Measurements from ENCODE around the gene SVEP1. TPM values are rescaled to one million over a fixed set of nuclear protein-coding genes. Genes with fewer than 3 reads are reported as not detected.

The SVEP1 gene
- total RNA-seq, 1 donor from 2014 or later, result 0.10 TPM

DNA sequence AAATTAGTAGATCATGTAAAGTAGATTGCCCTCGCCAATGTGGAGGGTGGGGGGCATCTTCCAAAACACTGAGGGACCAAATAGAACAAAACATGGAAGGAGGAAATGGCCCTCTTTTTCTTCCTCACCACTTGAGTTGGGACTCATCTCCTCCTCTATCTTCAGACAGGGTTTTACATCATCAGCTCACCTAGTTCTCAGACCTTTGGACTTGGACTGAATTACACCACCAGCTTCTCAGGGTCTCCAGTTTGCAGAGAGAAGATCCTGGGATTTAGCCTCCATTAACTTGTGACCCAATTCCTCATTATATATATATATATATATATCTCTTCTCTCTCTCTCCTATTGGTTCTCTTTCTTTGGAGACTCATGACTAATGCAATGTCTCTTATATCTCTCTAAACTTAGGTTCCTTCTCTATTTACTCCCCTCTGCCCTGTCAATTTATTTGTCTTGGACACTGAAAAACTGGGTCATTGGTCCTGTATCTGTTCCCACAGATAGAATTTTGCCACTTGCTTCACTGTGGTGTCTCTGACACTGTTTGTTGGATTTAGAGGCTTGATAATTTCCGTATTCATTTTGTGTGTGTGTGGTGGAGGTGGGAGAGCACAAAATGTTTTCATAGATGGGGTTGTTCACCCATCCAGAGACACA is 187.6 kb downstream of the SVEP1 start:
- Mint-ChIP-seq H3K36me3 (ENCODE audit: unreplicated experiment) (no peaks in the 10 kb centered on the region), H3K9me3 (ENCODE audit: unreplicated experiment) (peaks cover 3% of the 10 kb centered on the region), H3K27me3 (ENCODE audit: unreplicated experiment) (no peaks in the 10 kb centered on the region), H3K4me1 (ENCODE audit: low read depth, unreplicated experiment) (no peaks in the 10 kb centered on the region), H3K4me3 (ENCODE audit: unreplicated experiment) (no peak overlapping the region), H3K27ac (ENCODE audit: unreplicated experiment) (no peak overlapping the region)
- no peak for DNase-seq
- TF ChIP-seq, protein P1, sequence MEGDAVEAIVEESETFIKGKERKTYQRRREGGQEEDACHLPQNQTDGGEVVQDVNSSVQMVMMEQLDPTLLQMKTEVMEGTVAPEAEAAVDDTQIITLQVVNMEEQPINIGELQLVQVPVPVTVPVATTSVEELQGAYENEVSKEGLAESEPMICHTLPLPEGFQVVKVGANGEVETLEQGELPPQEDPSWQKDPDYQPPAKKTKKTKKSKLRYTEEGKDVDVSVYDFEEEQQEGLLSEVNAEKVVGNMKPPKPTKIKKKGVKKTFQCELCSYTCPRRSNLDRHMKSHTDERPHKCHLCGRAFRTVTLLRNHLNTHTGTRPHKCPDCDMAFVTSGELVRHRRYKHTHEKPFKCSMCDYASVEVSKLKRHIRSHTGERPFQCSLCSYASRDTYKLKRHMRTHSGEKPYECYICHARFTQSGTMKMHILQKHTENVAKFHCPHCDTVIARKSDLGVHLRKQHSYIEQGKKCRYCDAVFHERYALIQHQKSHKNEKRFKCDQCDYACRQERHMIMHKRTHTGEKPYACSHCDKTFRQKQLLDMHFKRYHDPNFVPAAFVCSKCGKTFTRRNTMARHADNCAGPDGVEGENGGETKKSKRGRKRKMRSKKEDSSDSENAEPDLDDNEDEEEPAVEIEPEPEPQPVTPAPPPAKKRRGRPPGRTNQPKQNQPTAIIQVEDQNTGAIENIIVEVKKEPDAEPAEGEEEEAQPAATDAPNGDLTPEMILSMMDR (IDR thresholded peaks at IDR 0.05; ENCODE audit: partially characterized antibody, unreplicated experiment), result no peak

DNA sequence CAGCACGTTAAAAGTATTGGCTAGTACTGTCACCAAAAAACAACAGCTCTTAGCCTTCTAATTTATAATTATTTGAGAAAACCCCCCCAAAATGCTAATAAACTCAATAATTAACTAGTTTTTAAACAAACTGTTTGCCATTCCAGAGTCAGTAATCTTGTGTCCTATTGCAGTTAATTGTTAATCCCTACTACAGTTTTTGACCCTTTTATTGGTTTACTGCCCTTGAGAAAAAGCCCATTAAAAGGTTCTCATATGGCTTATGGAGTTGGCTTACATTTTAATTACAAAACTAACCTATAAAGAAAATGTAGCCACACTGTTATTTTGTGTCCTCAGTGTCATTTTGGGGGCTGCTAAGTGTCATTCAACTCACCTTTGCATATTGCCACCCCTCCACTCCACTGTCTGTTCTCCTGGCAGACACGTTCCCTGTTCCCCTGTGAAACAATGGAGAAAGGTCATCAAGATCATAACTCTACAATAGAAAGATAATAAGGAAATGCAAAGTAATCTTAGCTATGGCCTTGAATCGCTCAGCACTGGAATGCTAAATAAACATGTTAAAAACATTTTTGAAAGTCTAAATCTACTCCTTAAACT is 190.3 kb downstream of the SVEP1 start:
- no peak for DNase-seq
- H3K9me3 Mint-ChIP-seq (ENCODE audit: unreplicated experiment), result no peaks in the 10 kb centered on the region
- H3K4me3 Mint-ChIP-seq (ENCODE audit: unreplicated experiment), result no peak overlapping the region
- no peaks in the 10 kb centered on the region for H3K4me1 Mint-ChIP-seq (ENCODE audit: low read depth, unreplicated experiment)
- no peaks in the 10 kb centered on the region for H3K36me3 Mint-ChIP-seq (ENCODE audit: unreplicated experiment)
- H3K27me3 Mint-ChIP-seq (ENCODE audit: unreplicated experiment), result no peaks in the 10 kb centered on the region
- TF ChIP-seq, protein P1 (IDR thresholded peaks at IDR 0.05; ENCODE audit: partially characterized antibody, unreplicated experiment), result no peak
- H3K27ac Mint-ChIP-seq (ENCODE audit: unreplicated experiment), result no peak overlapping the region

DNA sequence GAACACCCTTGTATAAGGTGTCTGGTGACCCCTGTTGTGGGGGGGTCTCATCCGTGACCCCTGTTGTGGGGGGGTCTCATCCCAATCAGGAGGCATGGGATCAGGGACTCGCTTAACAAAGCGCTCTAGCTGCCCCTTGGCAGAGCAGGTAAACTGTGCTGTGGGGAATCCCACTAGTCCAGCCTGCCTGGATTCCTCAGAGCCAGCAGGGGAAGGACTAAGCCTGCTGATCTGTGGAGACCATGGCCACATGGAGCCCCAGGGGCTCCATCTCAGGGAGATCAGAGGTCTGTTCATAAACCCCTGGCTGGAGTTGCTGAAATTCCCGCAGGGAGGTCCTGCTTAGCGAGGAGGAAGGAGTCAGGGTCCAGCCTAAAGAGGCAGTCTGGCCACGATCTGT is 196.1 kb downstream of the SVEP1 start:
- TF ChIP-seq, protein P1 (IDR thresholded peaks at IDR 0.05; ENCODE audit: partially characterized antibody, unreplicated experiment), result no peak
- no peak for DNase-seq
- Mint-ChIP-seq H3K36me3 (ENCODE audit: unreplicated experiment) (no peaks in the 10 kb centered on the region), H3K4me1 (ENCODE audit: low read depth, unreplicated experiment) (no peaks in the 10 kb centered on the region), H3K27ac (ENCODE audit: unreplicated experiment) (no peak overlapping the region), H3K27me3 (ENCODE audit: unreplicated experiment) (no peaks in the 10 kb centered on the region), H3K9me3 (ENCODE audit: unreplicated experiment) (no peaks in the 10 kb centered on the region), H3K4me3 (ENCODE audit: unreplicated experiment) (no peak overlapping the region)

GRCh38 chr9:110382731-110383130 is 196.8 kb downstream of the SVEP1 start:
- TF ChIP-seq, protein P1 (IDR thresholded peaks at IDR 0.05; ENCODE audit: partially characterized antibody, unreplicated experiment), result no peak
- Mint-ChIP-seq H3K9me3 (ENCODE audit: unreplicated experiment) (no peaks in the 10 kb centered on the region), H3K36me3 (ENCODE audit: unreplicated experiment) (no peaks in the 10 kb centered on the region), H3K4me3 (ENCODE audit: unreplicated experiment) (no peak overlapping the region), H3K4me1 (ENCODE audit: low read depth, unreplicated experiment) (no peaks in the 10 kb centered on the region), H3K27me3 (ENCODE audit: unreplicated experiment) (no peaks in the 10 kb centered on the region), H3K27ac (ENCODE audit: unreplicated experiment) (no peak overlapping the region)
- no peak for DNase-seq

DNA sequence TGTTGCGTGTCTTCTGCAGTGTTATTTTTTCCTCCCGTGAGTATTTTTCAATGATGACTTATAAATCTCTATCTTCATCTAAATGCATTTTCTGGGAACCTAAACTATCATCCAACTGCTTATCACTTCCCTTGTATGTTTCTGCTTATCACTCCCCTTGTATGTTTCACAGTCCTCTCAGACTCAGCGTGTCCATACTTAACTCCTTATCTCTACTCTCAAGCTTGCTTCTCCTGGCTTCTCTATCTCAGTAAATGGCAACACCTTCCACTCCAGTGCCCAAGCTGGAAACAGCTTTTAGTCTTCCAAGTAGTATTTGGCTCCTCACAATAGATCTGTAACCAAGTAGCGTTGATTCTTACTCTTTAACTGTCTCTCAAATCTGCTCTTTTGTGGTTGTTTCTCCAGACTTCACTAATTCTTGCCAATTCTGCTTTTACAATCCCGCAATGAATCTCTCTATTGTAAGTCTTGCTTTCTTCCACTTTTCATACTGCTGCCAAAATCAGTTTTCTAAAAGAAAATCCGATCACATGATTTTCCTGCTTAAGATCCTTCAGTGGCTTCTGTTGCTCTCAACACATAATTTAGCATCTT is 208.0 kb downstream of the SVEP1 start:
- no peak for DNase-seq
- no peaks in the 10 kb centered on the region for H3K36me3 Mint-ChIP-seq (ENCODE audit: unreplicated experiment)
- TF ChIP-seq, protein P1 (IDR thresholded peaks at IDR 0.05; ENCODE audit: partially characterized antibody, unreplicated experiment), result no peak
- H3K27me3 Mint-ChIP-seq (ENCODE audit: unreplicated experiment), result no peaks in the 10 kb centered on the region
- no peak overlapping the region for H3K4me3 Mint-ChIP-seq (ENCODE audit: unreplicated experiment)
- H3K4me1 Mint-ChIP-seq (ENCODE audit: low read depth, unreplicated experiment), result no peaks in the 10 kb centered on the region
- no peaks in the 10 kb centered on the region for H3K9me3 Mint-ChIP-seq (ENCODE audit: unreplicated experiment)
- H3K27ac Mint-ChIP-seq (ENCODE audit: unreplicated experiment), result no peak overlapping the region
